ENCODE results near the gene OR8H1.

OR8H1 gene

GRCh38 chr11:56251954-56252353 lies 40.1 kb downstream of the OR8H1 start, which contains the start of gene OR5T3:
Gene OR5T3, plus strand, starts transcription at chr11:56252254. Its CDS starts 0 bp downstream, at chr11:56252254.
- no peak within 1 kb of the TSS for H3K9ac ChIP-seq (ENCODE audit: low read length)
- H2AFZ ChIP-seq (ENCODE audit: low read length) = no peak within 1 kb of the TSS
- H3K27me3 ChIP-seq (ENCODE audit: insufficient read depth, low read length) = no peaks in the 10 kb centered on the region
- no peaks in the 10 kb centered on the region for H3K9me2 ChIP-seq (ENCODE audit: low read depth, low read length)
- H4K20me1 ChIP-seq (ENCODE audit: insufficient read depth, low read length) = no peaks in the 10 kb centered on the region
- no peaks in the 10 kb centered on the region for H3K79me2 ChIP-seq (ENCODE audit: insufficient read depth, low read length)
- no peaks in the 10 kb centered on the region for H3F3A ChIP-seq (ENCODE audit: insufficient read depth, low read length)
- no peaks in the 10 kb centered on the region for H3K36me3 ChIP-seq (ENCODE audit: insufficient read depth, low read length)
- no peaks in the 10 kb centered on the region for H3K9me3 ChIP-seq (ENCODE audit: low read length)
- H3K4me1 ChIP-seq (ENCODE audit: insufficient read depth, low read length, severe bottlenecking) = no peaks in the 10 kb centered on the region
- no peak within 1 kb of the TSS for H3K4me3 ChIP-seq (ENCODE audit: low read depth, low read length, poor library complexity, severe bottlenecking)
- no peak for TF ChIP-seq EZH2 (IDR thresholded peaks at IDR 0.05; ENCODE audit: borderline replicate concordance, low read length)
- no peak for TF ChIP-seq CTCF (IDR thresholded peaks at IDR 0.05; ENCODE audit: low read length)
- H3K27ac ChIP-seq (ENCODE audit: low read depth, low read length, poor library complexity, severe bottlenecking) = no peak within 1 kb of the TSS
- H3K4me2 ChIP-seq (ENCODE audit: low read length) = no peak within 1 kb of the TSS

All from OCI-LY1 (cell line).